Activated CD8-positive, alpha-beta memory T cell treated with anti-CD3 and anti-CD28 coated beads, Interleukin-2, amount 10 ng/mL, durations not matched to agents 7 days and 5 days (primary cell): ENCODE data around the gene TMEM263. TPM values are rescaled to one million over a fixed set of nuclear protein-coding genes. Genes with fewer than 3 reads are reported as not detected.
A peak's percentile ranks its signal among the peaks of the same experiment; 100 is the strongest.
"Not testable (repeated sequence)": the region's sequence is repeated elsewhere in the genome, so short reads cannot be mapped to it uniquely, and the experiment has no call there.

Experiments
- ATAC-seq: fragments of 150-1000 bp; cut with Tn5 transposase; one replicate; pipeline ENCODE4 v1.10.0; 2021; ENCODE audit warnings: moderate library complexity
- CTCF ChIA-PET: fragments of 350-600 bp; sonication (Branson Sonifier 250); formaldehyde crosslinking; loops from one replicate; lab custom pipeline; 2021; ENCODE audit warnings: antibody characterized with exemption; lab: Charles Lee
- DNase-seq: peaks from one replicate; pipeline ENCODE4 v3.0.0-alpha.2; 2020
- H3K27ac Mint-ChIP-seq: one replicate; pipeline ENCODE4 v1.8.0; 2021; ENCODE audit warnings: mild to moderate bottlenecking, mixed read lengths
- H3K27me3 Mint-ChIP-seq: one replicate; pipeline ENCODE4 v1.8.0; 2021; ENCODE audit warnings: mixed read lengths
- H3K36me3 Mint-ChIP-seq: one replicate; pipeline ENCODE4 v1.8.0; 2021; ENCODE audit warnings: mild to moderate bottlenecking, mixed read lengths
- H3K4me1 Mint-ChIP-seq: one replicate; pipeline ENCODE4 v1.8.0; 2021; ENCODE audit warnings: mixed read lengths
- H3K4me3 Mint-ChIP-seq: one replicate; pipeline ENCODE4 v1.8.0; 2021; ENCODE audit warnings: mild to moderate bottlenecking, moderate library complexity, mixed read lengths
- H3K9me3 Mint-ChIP-seq: one replicate; pipeline ENCODE4 v1.8.0; 2022; ENCODE audit warnings: low read depth, mixed read lengths
- total RNA-seq, 2 experiments: library from RNA; stranded (reverse); gene quantifications; one replicate each; pipeline ENCODE4 v1.2.3, GENCODE V29; 2021

The TMEM263 gene
- total RNA-seq, 2 experiments from 2014 or later: 18.9 to 28.8 TPM

DNA sequence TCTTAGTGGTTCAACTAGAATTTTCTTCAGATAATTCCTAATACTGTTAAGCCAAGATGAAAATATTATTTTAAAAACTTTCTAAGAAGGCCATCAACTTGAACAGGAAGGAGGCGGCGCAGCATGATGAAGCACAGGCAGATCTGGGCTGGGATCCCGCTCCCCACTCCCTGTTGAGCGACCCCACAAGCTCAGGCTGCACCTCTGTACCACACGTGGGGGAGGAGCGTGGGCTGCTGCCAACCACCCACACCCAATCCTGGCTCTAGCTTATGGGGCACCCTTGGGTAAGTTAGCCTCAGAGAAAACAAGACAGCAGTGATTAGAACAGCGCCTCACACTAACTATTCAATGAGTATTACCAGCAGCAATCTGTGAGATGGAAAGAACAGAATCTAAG lies 25.2 kb downstream of the TMEM263 start:
- ATAC-seq: no peak
- H3K4me3 Mint-ChIP-seq: no peak overlapping the region
- H3K9me3 Mint-ChIP-seq: peaks cover 4% of the 10 kb centered on the region
- H3K4me1 Mint-ChIP-seq: peaks cover 15% of the 10 kb centered on the region
- peaks cover 26% of the 10 kb centered on the region for H3K36me3 Mint-ChIP-seq
- H3K27me3 Mint-ChIP-seq: no peaks in the 10 kb centered on the region
- DNase-seq: no peak
- H3K27ac Mint-ChIP-seq: no peak overlapping the region
- CTCF ChIA-PET: no interaction called here

DNA sequence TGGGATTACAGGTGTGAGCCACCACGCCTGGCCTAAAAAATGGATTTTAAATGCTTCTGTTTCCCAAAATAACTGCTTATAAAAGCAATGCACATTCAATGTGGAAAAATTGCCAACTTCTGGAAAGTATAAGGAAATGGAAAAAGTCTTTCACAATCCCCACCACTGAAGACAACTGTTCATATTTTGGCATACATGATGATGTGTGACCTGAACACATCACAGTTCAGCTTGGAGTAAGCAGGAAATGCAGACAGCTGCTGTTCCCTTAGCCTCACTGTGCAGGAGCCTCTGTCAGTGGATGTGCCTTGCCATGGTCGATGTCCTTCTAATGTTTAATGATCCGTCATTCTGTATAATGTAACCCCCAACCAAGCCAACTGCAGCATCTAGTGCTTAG lies 26.1 kb downstream of the TMEM263 start:
- Mint-ChIP-seq H3K4me3 (no peak overlapping the region), H3K27me3 (no peaks in the 10 kb centered on the region), H3K27ac (no peak overlapping the region), H3K9me3 (peaks cover 4% of the 10 kb centered on the region), H3K36me3 (peaks cover 23% of the 10 kb centered on the region), H3K4me1 (peaks cover 23% of the 10 kb centered on the region)
- CTCF ChIA-PET: no interaction called here
- ATAC-seq: no peak
- DNase-seq: no peak

DNA sequence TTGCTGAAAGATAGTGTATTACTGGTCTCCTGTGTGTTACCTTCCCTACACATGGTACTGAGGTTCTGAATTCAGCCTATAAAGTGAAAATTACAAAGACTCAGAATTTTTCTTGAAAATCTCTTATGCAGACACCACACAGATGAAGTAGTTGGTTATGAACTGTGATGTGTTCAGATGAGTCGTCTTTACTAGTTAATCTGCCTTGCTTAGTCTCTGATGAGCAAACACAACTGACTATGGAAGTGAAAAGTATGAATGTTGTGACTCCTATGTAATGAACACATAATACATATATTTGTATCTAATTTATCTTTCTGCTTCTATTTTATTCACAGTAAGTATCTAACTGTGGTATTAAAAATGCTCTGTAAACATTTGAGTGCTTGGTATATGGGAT lies 26.5 kb downstream of the TMEM263 start:
- ATAC-seq (no peak), DNase-seq (no peak)
- Mint-ChIP-seq H3K9me3 (peaks cover 4% of the 10 kb centered on the region), H3K27ac (no peak overlapping the region), H3K27me3 (no peaks in the 10 kb centered on the region), H3K36me3 (peaks cover 23% of the 10 kb centered on the region), H3K4me1 (peaks cover 26% of the 10 kb centered on the region), H3K4me3 (no peak overlapping the region)
- CTCF ChIA-PET: no interaction called here

DNA sequence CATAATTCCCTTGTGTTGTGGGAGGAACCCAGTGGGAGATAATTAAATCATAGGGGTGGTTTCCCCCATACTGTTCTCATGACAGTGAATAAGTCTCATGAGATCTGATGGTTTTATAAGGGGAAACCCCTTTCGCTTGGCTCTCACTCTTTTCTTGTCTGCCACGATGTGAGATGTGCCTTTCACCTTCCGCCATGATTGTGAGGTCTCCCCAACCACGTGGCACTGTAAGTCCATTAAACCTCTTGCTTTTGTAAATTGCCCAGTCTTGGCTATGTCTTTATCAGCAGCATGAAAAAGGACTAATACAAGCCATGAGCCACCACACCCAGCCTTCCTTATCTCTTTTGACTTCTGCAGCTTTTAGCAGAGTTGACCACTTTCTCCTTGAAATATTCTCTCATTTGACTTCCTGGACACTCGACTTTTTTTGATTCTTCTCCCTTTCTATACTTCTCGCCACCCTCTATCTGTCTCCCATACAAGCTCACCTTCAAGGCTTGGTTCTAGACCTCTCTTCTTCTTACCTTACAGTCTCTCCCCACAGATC lies 29.0 kb downstream of the TMEM263 start:
- DNase-seq (no peak), ATAC-seq (no peak)
- H3K4me1 Mint-ChIP-seq: peaks cover 29% of the 10 kb centered on the region
- no peak overlapping the region for H3K4me3 Mint-ChIP-seq
- CTCF ChIA-PET: no interaction called here
- H3K27me3 Mint-ChIP-seq: no peaks in the 10 kb centered on the region
- no peak overlapping the region for H3K27ac Mint-ChIP-seq
- peaks cover 4% of the 10 kb centered on the region for H3K9me3 Mint-ChIP-seq
- H3K36me3 Mint-ChIP-seq: peaks cover 23% of the 10 kb centered on the region

DNA sequence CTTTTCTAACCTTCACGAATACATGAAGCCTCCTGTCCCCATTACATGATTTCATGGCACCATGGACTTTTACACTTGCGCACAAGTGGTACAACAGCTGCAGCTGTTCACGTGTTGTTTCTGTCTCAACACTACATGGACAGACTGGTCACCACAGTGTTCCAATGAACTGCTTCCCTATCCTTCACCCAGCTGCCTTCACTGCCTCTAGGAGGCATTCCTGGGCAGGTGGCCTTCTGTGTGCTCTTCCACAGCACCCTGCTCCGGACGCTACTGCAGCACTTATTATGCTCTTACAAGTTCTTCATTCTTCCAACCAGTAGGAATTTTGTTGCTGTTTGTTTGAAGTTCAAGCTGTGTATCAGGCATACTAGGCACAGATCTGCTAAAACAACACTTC lies 29.8 kb downstream of the TMEM263 start:
- DNase-seq (no peak), ATAC-seq (no peak)
- CTCF ChIA-PET: no interaction called here
- Mint-ChIP-seq H3K27me3 (no peaks in the 10 kb centered on the region), H3K4me1 (peaks cover 29% of the 10 kb centered on the region), H3K27ac (no peak overlapping the region), H3K4me3 (peak overlapping the region; percentile 89), H3K36me3 (peaks cover 23% of the 10 kb centered on the region), H3K9me3 (peaks cover 4% of the 10 kb centered on the region)

DNA sequence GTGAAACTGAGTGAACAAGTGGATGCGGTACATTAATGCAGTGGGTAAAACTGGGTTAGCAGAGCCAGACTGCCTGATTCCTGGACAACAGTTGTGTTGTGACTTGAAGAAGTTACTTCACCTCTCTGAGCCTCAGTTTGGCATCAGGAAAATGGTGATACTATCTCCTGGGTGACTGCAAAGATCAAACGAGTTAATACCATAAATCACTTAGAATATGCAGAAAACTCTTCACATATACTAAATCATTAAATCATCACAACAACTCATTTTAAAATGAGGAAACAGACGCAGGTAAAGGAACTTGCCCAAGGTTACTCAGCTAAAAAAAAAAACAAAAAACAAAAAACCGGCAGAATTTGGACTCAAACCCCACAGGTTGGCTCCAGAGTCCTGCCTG lies 30.4 kb downstream of the TMEM263 start:
- Mint-ChIP-seq H3K36me3 (peaks cover 23% of the 10 kb centered on the region), H3K27me3 (no peaks in the 10 kb centered on the region), H3K9me3 (peaks cover 4% of the 10 kb centered on the region), H3K27ac (peak overlapping the region; percentile 84), H3K4me3 (peak overlapping the region; percentile 89), H3K4me1 (peaks cover 29% of the 10 kb centered on the region)
- DNase-seq (no peak), ATAC-seq (no peak)
- CTCF ChIA-PET: interaction anchor here (1.1 to 1.5 kb wide), 4 partner anchors 12 to 629 kb away, joined by 3 to 4 read pairs (median 4); partner anchors contain the start of genes POLR3B and TMEM263

DNA sequence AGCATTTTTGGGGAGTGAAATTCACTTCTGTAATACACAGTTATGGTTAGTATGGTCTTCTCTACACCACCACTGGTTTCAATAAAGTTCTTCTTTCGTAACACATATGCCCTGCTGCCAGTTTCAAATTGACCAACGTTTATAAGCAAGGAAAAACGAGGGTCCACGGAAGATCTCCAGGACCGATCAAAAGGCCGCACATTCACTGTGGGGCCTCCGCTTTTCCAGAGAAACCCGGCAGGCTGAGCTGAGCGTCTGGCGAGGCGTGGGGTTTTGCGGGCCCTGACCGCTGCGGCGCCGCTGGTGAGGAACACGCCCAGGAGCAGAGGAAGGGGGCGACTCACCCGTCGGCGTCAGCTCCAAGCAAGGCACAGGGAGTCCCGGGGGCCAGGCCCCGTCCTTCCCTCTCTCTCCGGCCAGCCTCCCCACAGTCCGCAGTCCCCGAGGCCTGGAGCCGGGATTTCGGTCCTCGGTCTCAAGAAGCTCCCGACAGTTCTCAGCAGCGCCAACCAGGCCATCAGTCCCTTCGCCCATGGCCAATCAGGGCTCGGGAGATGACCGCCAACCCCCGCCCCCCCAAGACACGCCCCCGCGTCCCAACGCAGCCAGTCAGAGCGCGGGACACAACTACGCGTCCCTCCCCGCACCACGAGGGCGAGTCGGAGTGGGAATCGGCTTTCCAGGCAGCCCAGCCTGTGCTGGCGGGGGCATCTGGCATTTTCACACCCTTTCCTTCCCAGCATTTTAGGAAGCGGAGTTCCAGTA lies 31.1 kb downstream of the TMEM263 start, which contains the start of gene MTERF2:
MTERF2 (minus strand) TSS at position 522 of the 765 bp plus-strand sequence. CDS start 8,432 bp downstream, outside the sequence.
- Mint-ChIP-seq H3K36me3 (peaks cover 23% of the 10 kb centered on the region), H3K9me3 (peaks cover 4% of the 10 kb centered on the region), H3K27me3 (no peaks in the 10 kb centered on the region), H3K27ac (peak within 1 kb of the TSS; percentile 84), H3K4me1 (peaks cover 29% of the 10 kb centered on the region), H3K4me3 (peak within 1 kb of the TSS; percentile 89)
- DNase-seq (peak; percentile 87), ATAC-seq (peak; percentile 99)
- CTCF ChIA-PET: interaction anchor here (1.1 to 1.5 kb wide), 4 partner anchors 11 to 629 kb away, joined by 3 to 4 read pairs (median 4); partner anchors contain the start of genes POLR3B and TMEM263

DNA sequence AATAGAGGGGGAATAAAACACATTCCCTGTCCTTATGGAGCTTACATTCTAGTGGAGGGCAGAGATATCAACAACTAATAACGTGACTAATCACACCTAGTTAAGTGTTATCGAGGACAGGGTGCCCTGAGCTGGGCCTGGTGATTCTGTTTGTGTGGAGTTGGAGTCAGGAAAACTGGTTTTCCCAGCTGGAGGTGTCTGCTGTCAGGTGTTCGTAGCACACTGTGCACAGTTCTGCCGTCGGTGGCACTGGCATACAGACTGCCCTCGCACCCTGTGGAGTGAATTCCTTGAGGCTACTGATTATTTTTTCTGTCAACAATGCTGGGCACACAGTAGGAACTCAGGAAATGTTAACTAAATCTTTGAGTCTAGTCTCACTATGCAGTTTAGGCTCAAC lies 32.1 kb downstream of the TMEM263 start:
- H3K27ac Mint-ChIP-seq: no peak overlapping the region
- H3K4me3 Mint-ChIP-seq: peak overlapping the region; percentile 89
- no peaks in the 10 kb centered on the region for H3K27me3 Mint-ChIP-seq
- peaks cover 23% of the 10 kb centered on the region for H3K36me3 Mint-ChIP-seq
- H3K4me1 Mint-ChIP-seq: peaks cover 29% of the 10 kb centered on the region
- DNase-seq: no peak
- ATAC-seq: no peak
- CTCF ChIA-PET: interaction anchor here (1.5 kb wide), 1 partner anchor 630 kb away, joined by 3 read pairs; the partner anchor contains the start of gene POLR3B
- peaks cover 4% of the 10 kb centered on the region for H3K9me3 Mint-ChIP-seq

DNA sequence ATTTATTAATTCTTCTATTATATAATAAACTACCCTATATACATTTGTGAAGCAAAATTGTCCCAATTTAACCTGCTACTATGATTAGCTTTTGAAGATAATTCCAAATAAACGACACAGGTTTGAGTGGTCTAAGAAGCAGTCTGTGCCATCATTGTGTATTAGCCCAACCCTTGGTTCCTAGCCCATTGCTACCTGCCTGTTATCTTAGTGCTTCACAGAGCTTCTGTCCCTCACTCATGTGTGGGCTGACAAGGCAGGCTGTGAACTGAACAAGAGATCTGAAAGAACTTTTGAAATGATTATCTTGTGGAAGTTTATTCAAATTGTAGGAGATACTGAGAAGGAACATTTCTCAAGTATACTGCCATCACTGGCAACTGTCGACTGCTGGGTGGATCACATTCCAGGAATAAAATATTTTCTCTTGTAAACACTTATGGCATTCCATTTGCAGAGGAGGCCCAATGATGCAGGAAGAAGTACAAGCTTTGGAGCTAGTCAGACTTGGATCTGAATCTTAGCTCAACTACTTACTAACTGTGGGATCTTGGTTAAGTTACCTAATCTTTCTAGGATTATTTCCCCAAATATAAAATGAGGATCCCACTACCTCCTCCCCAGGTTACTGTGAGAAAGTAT lies 39.0 kb downstream of the TMEM263 start:
- CTCF ChIA-PET: no interaction called here
- peaks cover 12% of the 10 kb centered on the region for H3K36me3 Mint-ChIP-seq
- H3K9me3 Mint-ChIP-seq: no peaks in the 10 kb centered on the region
- no peak overlapping the region for H3K27ac Mint-ChIP-seq
- no peaks in the 10 kb centered on the region for H3K4me1 Mint-ChIP-seq
- ATAC-seq (no peak), DNase-seq (no peak)
- no peak overlapping the region for H3K4me3 Mint-ChIP-seq
- H3K27me3 Mint-ChIP-seq: no peaks in the 10 kb centered on the region

DNA sequence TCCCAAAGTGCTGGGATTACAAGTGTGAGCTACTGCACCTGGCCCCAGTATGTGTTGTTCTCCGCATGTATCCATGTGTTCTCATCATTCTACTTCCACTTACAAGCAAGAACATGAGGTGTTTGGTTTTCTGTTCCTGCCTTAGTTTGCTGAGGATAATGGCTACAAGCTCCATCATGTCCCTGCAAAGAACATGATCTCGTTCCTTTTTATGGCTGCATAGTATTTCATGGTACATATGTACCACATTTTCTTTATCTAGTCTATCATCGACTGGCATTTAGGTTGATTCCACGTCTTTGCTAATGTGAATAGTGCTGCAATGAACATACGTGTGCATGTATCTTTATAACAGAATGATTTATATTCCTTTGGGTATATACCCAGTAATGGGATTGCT lies 40.4 kb downstream of the TMEM263 start:
- H3K4me1 Mint-ChIP-seq: not testable (repeated sequence)

DNA sequence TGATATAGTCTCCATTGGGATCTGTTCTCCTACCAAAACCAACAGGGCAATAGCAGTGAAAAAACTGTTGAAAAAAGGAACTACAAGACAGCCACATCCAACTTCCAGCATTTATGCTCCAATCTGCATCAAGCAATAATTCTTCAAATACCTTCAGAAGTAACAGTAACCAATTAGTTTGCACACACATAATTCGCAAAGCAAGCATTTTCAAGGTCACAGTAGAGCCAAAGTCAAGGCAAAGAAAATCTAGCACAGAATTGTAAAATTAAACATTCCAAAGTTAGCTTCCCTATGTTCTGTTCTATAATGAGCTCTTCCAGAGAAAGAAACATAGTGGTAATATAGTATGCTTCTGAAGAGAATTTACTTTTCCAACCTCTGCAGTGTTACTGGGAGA lies 42.2 kb downstream of the TMEM263 start:
- Mint-ChIP-seq H3K36me3 (peaks cover 18% of the 10 kb centered on the region), H3K27ac (no peak overlapping the region), H3K27me3 (no peaks in the 10 kb centered on the region), H3K9me3 (no peaks in the 10 kb centered on the region), H3K4me3 (no peak overlapping the region), H3K4me1 (no peaks in the 10 kb centered on the region)
- ATAC-seq: no peak
- CTCF ChIA-PET: interaction anchor here (1.0 to 1.3 kb wide), 2 partner anchors 11 to 314 kb away, joined by 3 read pairs; partner anchors contain the start of gene MTERF2
- no peak for DNase-seq

More for the DNA sequence above, 40.4 kb downstream of the TMEM263 start:
- H3K27ac Mint-ChIP-seq, DNase-seq, H3K9me3 Mint-ChIP-seq, H3K27me3 Mint-ChIP-seq, H3K4me3 Mint-ChIP-seq, ATAC-seq, CTCF ChIA-PET: not testable (repeated sequence)
- H3K36me3 Mint-ChIP-seq: peaks cover 12% of the 10 kb centered on the region

DNA sequence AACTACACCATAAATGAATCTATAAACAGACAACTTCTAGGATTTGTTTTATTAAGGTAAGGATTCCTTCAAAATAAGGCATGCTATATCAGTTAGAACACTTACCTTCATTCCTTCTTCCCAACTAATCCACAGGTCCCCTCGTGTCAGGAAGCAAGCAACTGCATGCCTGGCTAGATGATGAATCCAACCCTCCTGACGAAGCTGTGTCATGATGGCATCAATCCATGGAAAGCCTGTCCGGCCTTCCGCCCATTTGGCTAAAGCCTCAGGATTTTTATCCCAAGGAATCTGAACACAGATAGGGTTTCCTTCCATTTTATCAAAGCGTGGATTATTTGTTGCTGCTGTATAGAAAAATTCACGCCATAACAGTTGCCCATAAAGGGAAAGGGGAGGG lies 43.7 kb downstream of the TMEM263 start:
- Mint-ChIP-seq H3K4me1 (no peaks in the 10 kb centered on the region), H3K27me3 (no peaks in the 10 kb centered on the region), H3K36me3 (peaks cover 18% of the 10 kb centered on the region), H3K4me3 (no peak overlapping the region), H3K27ac (no peak overlapping the region), H3K9me3 (no peaks in the 10 kb centered on the region)
- DNase-seq (no peak), ATAC-seq (no peak)
- CTCF ChIA-PET: interaction anchor here (1.1 kb wide), 1 partner anchor 15 kb away, joined by 3 read pairs; no protein-coding TSS in a partner anchor

DNA sequence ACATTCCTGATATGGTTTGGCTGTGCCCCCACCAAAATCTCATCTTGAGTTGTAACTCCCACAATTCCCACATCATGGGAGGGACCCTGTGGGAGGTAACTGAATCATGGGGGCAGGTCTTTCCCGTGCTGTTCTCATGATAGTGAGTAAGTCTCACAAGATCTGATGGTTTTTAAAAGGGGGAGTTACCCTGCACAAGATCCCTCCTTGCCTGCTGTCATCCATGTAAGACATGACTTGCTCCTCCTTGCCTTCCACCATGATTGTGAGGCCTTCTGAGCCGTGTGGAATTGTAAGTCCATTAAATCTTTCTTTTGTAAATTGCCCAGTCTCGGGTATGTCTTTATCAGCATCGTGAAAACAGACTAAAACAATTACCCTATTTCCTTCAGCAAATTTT lies 47.0 kb downstream of the TMEM263 start:
- CTCF ChIA-PET, H3K27me3 Mint-ChIP-seq, ATAC-seq, H3K36me3 Mint-ChIP-seq, H3K27ac Mint-ChIP-seq, H3K4me3 Mint-ChIP-seq, DNase-seq, H3K4me1 Mint-ChIP-seq, H3K9me3 Mint-ChIP-seq: not testable (repeated sequence)
